GM12878 (cell line): ENCODE results near the gene HACD4. TPM values are rescaled to one million over a fixed set of nuclear protein-coding genes. Genes with fewer than 3 reads are reported as not detected.

Experiments
- ATAC-seq: fragments of 200-7000 bp; cut with Tn5 transposase; 3 replicates; pipeline ENCODE4 v1.9.1; 2020; ENCODE audit warnings: mild to moderate bottlenecking, moderate library complexity
- BruUV-seq: library from RNA; stranded (reverse); fragments of 400-500 nt; replicated peaks from 2 replicates; lab custom pipeline; 2021; lab: Mats Ljungman, UMichigan
- CTCF ChIA-PET: fragments of 300-600 bp; sonication (Branson Sonifier 250); formaldehyde crosslinking; extraction: SDS; loops from one replicate; lab custom pipeline; 2021; ENCODE audit warnings: inconsistent platforms; lab: Yijun Ruan, JAX
- POLR2A ChIA-PET: fragments of 350-600 bp; formaldehyde crosslinking; extraction: SDS; loops from one replicate; lab custom pipeline; 2021; ENCODE audit warnings: inconsistent platforms; lab: Charles Lee
- RAD21 ChIA-PET: fragments of 300-600 bp; sonication (Branson Sonifier 250); formaldehyde crosslinking; loops from one replicate; lab custom pipeline; 2023; ENCODE audit warnings: antibody characterized with exemption; ENCODE audit not compliant: unreplicated experiment; lab: Charles Lee
- SMC1A ChIA-PET: fragments of 300-600 bp; sonication (Branson Sonifier 250); formaldehyde crosslinking; loops from one replicate; lab custom pipeline; 2023; ENCODE audit not compliant: unreplicated experiment, uncharacterized antibody; lab: Charles Lee
- DNase-seq: peaks from one replicate; pipeline ENCODE4 v3.0.0-alpha.2; 2011; ENCODE audit warnings: low read depth, low spot score
- FAIRE-seq: peaks from 3 replicates; lab custom pipeline; 2011; peaks lifted over from hg19 to GRCh38; lab: Jason Lieb, UNC
- H2AFZ ChIP-seq: 2 replicates; pipeline ENCODE4 v1.6.0; 2011; ENCODE audit warnings: low read depth, low read length, control low read depth; ENCODE audit not compliant: control insufficient read depth
- H3K27ac ChIP-seq: 2 replicates; pipeline ENCODE4 v1.5.1; 2011; ENCODE audit warnings: control low read depth; ENCODE audit not compliant: control insufficient read depth, insufficient read depth
- H3K27me3 ChIP-seq, 2 experiments: replicated peaks in 1 of 2; 2 replicates each; pipeline versions ENCODE4 v1.6.0 to v1.6.1; 2011; ENCODE audit warnings: low read length in 1 of 2; ENCODE audit not compliant: control insufficient read depth in 2 of 2, insufficient read depth in 2 of 2
- H3K36me3 ChIP-seq, 2 experiments: 2 replicates each; pipeline ENCODE4 v1.5.1; 2011; ENCODE audit warnings: low read length in 1 of 2; ENCODE audit not compliant: control insufficient read depth in 2 of 2, insufficient read depth in 2 of 2
- H3K4me1 ChIP-seq: 2 replicates; pipeline ENCODE4 v1.6.1; 2011; ENCODE audit warnings: mild to moderate bottlenecking, low read length, moderate library complexity, mixed read lengths; ENCODE audit not compliant: control insufficient read depth, insufficient read depth
- H3K4me2 ChIP-seq: 2 replicates; pipeline ENCODE4 v1.6.0; 2011; ENCODE audit warnings: control low read depth; ENCODE audit not compliant: control insufficient read depth, insufficient read depth
- H3K4me3 ChIP-seq: fragments of 200-600 bp; sonication (generic); 2 replicates; pipeline ENCODE4 v1.5.1; 2016
- H3K79me2 ChIP-seq: 2 replicates; pipeline ENCODE4 v1.6.0; 2011; ENCODE audit warnings: low read length; ENCODE audit not compliant: control insufficient read depth, insufficient read depth
- H3K9ac ChIP-seq: 2 replicates; pipeline ENCODE4 v1.8.0; 2011; ENCODE audit warnings: low read length, control low read depth, mixed read lengths; ENCODE audit not compliant: control insufficient read depth, insufficient read depth
- H3K9me3 ChIP-seq: replicated peaks from 3 replicates; pipeline ENCODE4 v1.5.1; 2011; ENCODE audit warnings: mild to moderate bottlenecking, low read length; ENCODE audit not compliant: control insufficient read depth, insufficient read depth
- H4K20me1 ChIP-seq: 2 replicates; pipeline ENCODE4 v1.6.0; 2011; ENCODE audit not compliant: control insufficient read depth, insufficient read depth
- ASH2L ChIP-seq: fragments of 300-600, 200-600 bp; sonication (generic); IDR thresholded peaks from 2 replicates; pipeline ENCODE4 v1.6.1; 2017; ENCODE audit warnings: low read depth, mild to moderate bottlenecking, borderline replicate concordance
- ATF2 ChIP-seq: IDR thresholded peaks from 2 replicates; pipeline ENCODE4 v1.6.1; 2012; ENCODE audit warnings: low read length, inconsistent platforms
- BCL11A ChIP-seq: IDR thresholded peaks from 2 replicates; pipeline ENCODE4 v1.6.1; 2011; ENCODE audit warnings: low read depth, low read length
- BRCA1 ChIP-seq: IDR thresholded peaks from 2 replicates; pipeline ENCODE4 v1.6.1; 2011; ENCODE audit warnings: low read depth, low read length, improper control_type of control experiment
- CREM ChIP-seq: IDR thresholded peaks from 2 replicates; pipeline ENCODE4 v1.6.1; 2014; ENCODE audit warnings: antibody characterized with exemption, low read depth
- MYB ChIP-seq: fragments of 150-350 bp; IDR thresholded peaks from 2 replicates; pipeline ENCODE4 v1.6.1; 2014; ENCODE audit warnings: mild to moderate bottlenecking, low read depth, low read length, borderline replicate concordance
- RB1 ChIP-seq: fragments of 450-650 bp; formaldehyde crosslinking; IDR thresholded peaks from 2 replicates; pipeline ENCODE4 v1.6.1; 2017; ENCODE audit warnings: mild to moderate bottlenecking, borderline replicate concordance
- RFX5 ChIP-seq: IDR thresholded peaks from 2 replicates; pipeline ENCODE4 v1.6.1; 2011; ENCODE audit warnings: low read depth, low read length, improper control_type of control experiment
- SMAD5 ChIP-seq: IDR thresholded peaks from 2 replicates; pipeline ENCODE4 v1.6.1; 2016; ENCODE audit warnings: antibody characterized with exemption, low read depth
- SP1 ChIP-seq: IDR thresholded peaks from one replicate; pipeline ENCODE4 v1.6.1; 2011; ENCODE audit warnings: low read depth, low read length
- SUZ12 ChIP-seq: fragments of 200-600 bp; sonication (generic); IDR thresholded peaks from one replicate; pipeline ENCODE4 v1.6.1; 2018; ENCODE audit warnings: antibody characterized with exemption, mild to moderate bottlenecking; ENCODE audit not compliant: unreplicated experiment
- TARDBP ChIP-seq: IDR thresholded peaks from 2 replicates; pipeline ENCODE4 v1.6.1; 2016; ENCODE audit warnings: borderline replicate concordance
- WGBS: methylation state at CpG from one replicate; pipeline ENCODE4 v1.1.6; 2016; ENCODE audit warnings: low lambda C conversion rate; ENCODE audit not compliant: insufficient replicate concordance, insufficient coverage; ENCODE audit errors: missing lambda C conversion rate; 5-methylcytosine and 5-hydroxymethylcytosine counted together
- in situ Hi-C: fragments of 300-500 bp; cut with MboI; formaldehyde crosslinking; loops from 9 replicates; pipeline ENCODE4 v1.14.3; 2018; ENCODE audit warnings: mixed read lengths
- intact Hi-C: fragments of 100-400 bp; cut with micrococcal nuclease; formaldehyde crosslinking; loops from one replicate; pipeline ENCODE4 v1.14.2; 2022; ENCODE audit not compliant: unreplicated experiment
- polyA plus RNA-seq, 11 experiments: library from polyadenylated mRNA; depleted of rRNA in 4 of 11; unstranded in 6 of 11; stranded (reverse) in 5 of 11; fragments of >200 nt; fragmentation: Nextera tagmentation in 4 of 11; fragmentation: Illumina TruSeq in 1 of 11; extraction: Ambion mirVana in 4 of 11; extraction: Trizol in 1 of 11; gene quantifications; 1 replicate in 1 of 11; 2 replicates in 10 of 11; pipeline versions ENCODE4 v1.2.1 to v1.2.3, GENCODE V29; 2011 to 2016; ENCODE audit warnings: inconsistent platforms in 2 of 11, missing spikeins in 2 of 11, low read depth in 1 of 11
- total RNA-seq, 4 experiments: library from RNA; depleted of rRNA in 3 of 4; stranded (reverse); fragments of >200 nt in 3 of 4; fragmentation: Illumina TruSeq in 1 of 4; extraction: Trizol in 1 of 4; gene quantifications; 2 replicates each; pipeline versions ENCODE4 v1.2.1 to v1.2.3, GENCODE V29; 2013 to 2021

The HACD4 gene
- total and polyA plus RNA-seq, 10 of the 15 experiments (the other 5 are each of a cell fraction or from before 2014, with no cell fraction given), result 3.2 to 7.6 (median 5.7) TPM

DNA sequence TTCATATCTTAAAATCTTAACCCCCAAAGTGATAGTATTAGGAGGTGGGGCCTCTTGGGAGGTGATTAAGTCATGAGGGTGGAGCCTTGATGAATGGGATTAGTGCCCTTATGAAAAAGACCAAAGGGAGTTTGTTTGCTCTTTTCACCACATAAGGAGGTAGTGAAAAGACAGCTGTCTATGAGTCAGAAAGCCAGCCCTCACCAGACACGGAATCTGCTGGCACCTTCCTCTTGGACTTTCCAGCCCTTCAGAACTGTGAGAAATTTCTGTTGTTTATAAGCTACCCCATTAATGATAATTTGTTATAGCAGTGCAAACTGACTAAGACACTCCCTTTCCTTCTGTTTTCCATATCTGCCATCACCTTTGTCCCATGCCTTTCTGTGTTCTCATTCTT is 25.5 kb upstream of the HACD4 start:
- H3K4me1 ChIP-seq, result peaks cover 7% of the 10 kb centered on the region
- BruUV-seq, result no TSS peak
- TF ChIP-seq CREM (no peak), SUZ12 (no peak), BCL11A (no peak), MYB (no peak), RFX5 (no peak)
- in situ Hi-C loops (no loop called here), intact Hi-C loops (no loop called here)
- ChIA-PET CTCF (interaction anchor here (1.0 to 1.3 kb wide), 2 partner anchors 28 to 116 kb away, joined by 3 read pairs; no protein-coding TSS in a partner anchor), SMC1A (no interaction called here), POLR2A (no interaction called here), RAD21 (no interaction called here)
- no peak for FAIRE-seq
- H3K9ac ChIP-seq, result no peak overlapping the region
- DNase-seq, result no peak
- ATAC-seq, result no peak; the same call in 2 of the 3 replicates
- no peak overlapping the region for H3K4me3 ChIP-seq
- no peak overlapping the region for H3K27ac ChIP-seq
- no peak overlapping the region for H3K4me2 ChIP-seq
- WGBS, result 39% methylated on average over 1 of the region's 1 CpG
- no peaks in the 10 kb centered on the region for H3K79me2 ChIP-seq
- H4K20me1 ChIP-seq, result no peaks in the 10 kb centered on the region
- H3K9me3 ChIP-seq, result no peaks in the 10 kb centered on the region
- no peaks in the 10 kb centered on the region for H3K27me3 ChIP-seq
- H3K36me3 ChIP-seq, result no peaks in the 10 kb centered on the region
- H2AFZ ChIP-seq, result no peak overlapping the region

- TF ChIP-seq ATF2, result no peak
- no peak for TF ChIP-seq SMAD5
- no peak for TF ChIP-seq RB1
- no peak for TF ChIP-seq TARDBP
- TF ChIP-seq MYB, result no peak
- no peak for TF ChIP-seq SP1
- TF ChIP-seq ASH2L, result no peak
- no peak for TF ChIP-seq BRCA1
- TF ChIP-seq, all 136 proteins: peak for 0
- WGBS, result 47% methylated on average over 2 of the region's 2 CpGs
- FAIRE-seq (no peak), DNase-seq (no peak), ATAC-seq (no peak)
- no TSS peak for BruUV-seq
- Histone ChIP-seq H3K9me3 (no peaks in the 10 kb centered on the region), H3K4me3 (no peak overlapping the region), H3K4me1 (0 out of 2 replicates have a peak, but pooled peaks cover 3% of the 10 kb centered on the region), H3K9ac (no peak overlapping the region), H3K79me2 (no peaks in the 10 kb centered on the region), H3K36me3 (no peaks in the 10 kb centered on the region), H4K20me1 (no peaks in the 10 kb centered on the region), H3K27me3 (no peaks in the 10 kb centered on the region), H3K27ac (no peak overlapping the region), H2AFZ (no peak overlapping the region), H3K4me2 (no peak overlapping the region)
- ChIA-PET SMC1A (no interaction called here), CTCF (no interaction called here), POLR2A (no interaction called here), RAD21 (no interaction called here)
- intact Hi-C loops, result no loop called here
- in situ Hi-C loops, result no loop called here
Observed at GRCh38 chr9:21053851-21054250, 22.4 kb upstream of the HACD4 start.
